ENCODE results near the gene MAPK10.
A peak's percentile ranks its signal among the peaks of the same experiment; 100 is the strongest.

Gene MAPK10

GRCh38 chr4:86278126-86278525 is 81.7 kb downstream of the MAPK10 start:
- DNase-seq (ENCODE audit: low spot score), result no peak

GRCh38 chr4:86274642-86275041 is 85.2 kb downstream of the MAPK10 start:
- DNase-seq (ENCODE audit: low spot score), result no peak

- no peak for DNase-seq (ENCODE audit: low spot score)
These were observed 87.2 kb downstream of the MAPK10 start for GRCh38 chr4:86272669-86273068.

- DNase-seq (ENCODE audit: low spot score), result no peak
These were observed 88.8 kb downstream of the MAPK10 start for GRCh38 chr4:86271057-86271456.

- no peak for DNase-seq (ENCODE audit: low spot score)
These were observed 90.5 kb downstream of the MAPK10 start for GRCh38 chr4:86269354-86269753.

- no peak for DNase-seq (ENCODE audit: low spot score)
These were observed 95.6 kb downstream of the MAPK10 start for GRCh38 chr4:86264241-86264640.

- no peak for DNase-seq (ENCODE audit: low spot score)
These were observed 98.2 kb downstream of the MAPK10 start for GRCh38 chr4:86261636-86262035.

- no peak for DNase-seq (ENCODE audit: low spot score)
These were observed 103.8 kb downstream of the MAPK10 start for GRCh38 chr4:86256086-86256485.

- DNase-seq (ENCODE audit: low spot score), result no peak
These were observed 109.2 kb downstream of the MAPK10 start for GRCh38 chr4:86250619-86251018.

GRCh38 chr4:86250006-86250405 is 109.8 kb downstream of the MAPK10 start:
- no peak for DNase-seq (ENCODE audit: low spot score)

- DNase-seq (ENCODE audit: low spot score), result no peak
These were observed 110.8 kb downstream of the MAPK10 start for GRCh38 chr4:86249074-86249473.

GRCh38 chr4:86247906-86248305 is 111.9 kb downstream of the MAPK10 start:
- DNase-seq (ENCODE audit: low spot score), result no peak

- DNase-seq (ENCODE audit: low spot score), result no peak
These were observed 112.5 kb downstream of the MAPK10 start for GRCh38 chr4:86247320-86247719.

- DNase-seq (ENCODE audit: low spot score), result no peak
These were observed 116.1 kb downstream of the MAPK10 start for GRCh38 chr4:86243750-86244149.

- no peak for DNase-seq (ENCODE audit: low spot score)
These were observed 117.2 kb downstream of the MAPK10 start for GRCh38 chr4:86242677-86243076.

GRCh38 chr4:86235549-86235948 is 124.3 kb downstream of the MAPK10 start:
- no peak for DNase-seq (ENCODE audit: low spot score)

GRCh38 chr4:86233681-86234080 is 126.2 kb downstream of the MAPK10 start:
- no peak for DNase-seq (ENCODE audit: low spot score)

- no peak for DNase-seq (ENCODE audit: low spot score)
These were observed 126.8 kb downstream of the MAPK10 start for GRCh38 chr4:86233090-86233489.

GRCh38 chr4:86223472-86223871 is 136.4 kb downstream of the MAPK10 start:
- DNase-seq (ENCODE audit: low spot score), result peak; percentile 11

GRCh38 chr4:86221002-86221401 is 138.9 kb downstream of the MAPK10 start:
- no peak for DNase-seq (ENCODE audit: low spot score)

GRCh38 chr4:86220121-86220520 is 139.7 kb downstream of the MAPK10 start:
- no peak for DNase-seq (ENCODE audit: low spot score)

GRCh38 chr4:86218746-86219473 is 140.9 kb downstream of the MAPK10 start:
- no peak for DNase-seq (ENCODE audit: low spot score)

- no peak for DNase-seq (ENCODE audit: low spot score)
These were observed 156.7 kb downstream of the MAPK10 start for GRCh38 chr4:86203176-86203575.

GRCh38 chr4:86185659-86186058 is 174.2 kb downstream of the MAPK10 start:
- DNase-seq (ENCODE audit: low spot score), result no peak

Data from globus pallidus (tissue), 1 donor.